IMR-90 (cell line): ENCODE results near the gene PRR5L. TPM values are rescaled to one million over a fixed set of nuclear protein-coding genes. Genes with fewer than 3 reads are reported as not detected.

ENCODE experiments used
- ATAC-seq: fragments of 200-7000 bp; cut with Tn5 transposase; 2 replicates; pipeline ENCODE4 v1.9.1; 2020; ENCODE audit warnings: low read depth, mild to moderate bottlenecking, moderate library complexity
- BruUV-seq: library from RNA; stranded (reverse); fragments of 400-500 nt; replicated peaks from 2 replicates; lab custom pipeline; 2021; lab: Mats Ljungman, UMichigan
- CTCF ChIA-PET: fragments of 300-600 bp; formaldehyde crosslinking; extraction: SDS; loops from one replicate; lab custom pipeline; 2021; ENCODE audit warnings: antibody characterized with exemption; lab: Yijun Ruan, JAX
- POLR2A ChIA-PET: fragments of 300-600 bp; sonication (Branson Sonifier 250); formaldehyde crosslinking; loops from one replicate; lab custom pipeline; 2022; ENCODE audit warnings: antibody characterized with exemption; ENCODE audit not compliant: unreplicated experiment; lab: Charles Lee
- DNase-seq: peaks from one replicate; pipeline ENCODE4 v3.0.0; 2013
- H2AFZ ChIP-seq: replicated peaks from 2 replicates; pipeline ENCODE3; 2013; ENCODE audit warnings: low read length, mild to moderate bottlenecking; ENCODE audit not compliant: poor library complexity
- H2AK5ac ChIP-seq: 2 replicates; pipeline ENCODE4 v1.6.1; 2013; ENCODE audit warnings: low read depth, low read length, inconsistent platforms
- H2AK9ac ChIP-seq: replicated peaks from 2 replicates; pipeline ENCODE3; 2013; ENCODE audit warnings: mild to moderate bottlenecking, low read depth, low read length, moderate library complexity; ENCODE audit not compliant: poor library complexity
- H2BK120ac ChIP-seq: 2 replicates; pipeline ENCODE4 v1.6.1; 2013; ENCODE audit warnings: low read depth, low read length, inconsistent platforms
- H2BK15ac ChIP-seq: 3 replicates; pipeline ENCODE4 v1.6.1; 2013; ENCODE audit warnings: low read depth, low read length, inconsistent platforms
- H2BK20ac ChIP-seq: 2 replicates; pipeline ENCODE4 v1.6.1; 2013; ENCODE audit warnings: low read depth, mild to moderate bottlenecking, inconsistent platforms, low read length, moderate library complexity
- H2BK5ac ChIP-seq: 2 replicates; pipeline ENCODE4 v1.6.1; 2013; ENCODE audit warnings: mild to moderate bottlenecking, low read depth, low read length, inconsistent platforms; ENCODE audit not compliant: poor library complexity, severe bottlenecking
- H3K14ac ChIP-seq: replicated peaks from 2 replicates; pipeline ENCODE4 v1.6.1; 2013; ENCODE audit warnings: low read depth, low read length, inconsistent platforms
- H3K18ac ChIP-seq: 2 replicates; pipeline ENCODE4 v1.6.1; 2013; ENCODE audit warnings: low read depth, low read length, control low read depth
- H3K23ac ChIP-seq: 2 replicates; pipeline ENCODE4 v1.6.1; 2013; ENCODE audit warnings: low read depth, low read length, inconsistent platforms
- H3K27ac ChIP-seq: 2 replicates; pipeline ENCODE4 v1.5.1; 2013; ENCODE audit warnings: mild to moderate bottlenecking, control low read depth, low read length; ENCODE audit not compliant: insufficient read depth
- H3K27me3 ChIP-seq: 2 replicates; pipeline ENCODE4 v1.6.1; 2013; ENCODE audit warnings: low read length; ENCODE audit not compliant: control insufficient read depth, insufficient read depth
- H3K36me3 ChIP-seq: 2 replicates; pipeline ENCODE4 v1.6.1; 2013; ENCODE audit warnings: low read length, mixed read lengths; ENCODE audit not compliant: control insufficient read depth, insufficient read depth
- H3K4ac ChIP-seq: 2 replicates; pipeline ENCODE4 v1.6.1; 2013; ENCODE audit warnings: low read depth, low read length, inconsistent platforms
- H3K4me1 ChIP-seq: 2 replicates; pipeline ENCODE4 v1.6.1; 2013; ENCODE audit warnings: low read length, mixed read lengths; ENCODE audit not compliant: control insufficient read depth, insufficient read depth
- H3K4me2 ChIP-seq: 2 replicates; pipeline ENCODE4 v1.6.1; 2013; ENCODE audit warnings: low read depth, mild to moderate bottlenecking, control low read depth, low read length, moderate library complexity
- H3K4me3 ChIP-seq: 2 replicates; pipeline ENCODE4 v1.5.1; 2013; ENCODE audit warnings: low read depth, mild to moderate bottlenecking, control low read depth, low read length, moderate library complexity; ENCODE audit not compliant: insufficient read depth
- H3K56ac ChIP-seq: 2 replicates; pipeline ENCODE4 v1.6.1; 2013; ENCODE audit warnings: low read length, inconsistent platforms; ENCODE audit not compliant: insufficient read depth; ENCODE audit errors: extremely low read depth
- H3K79me1 ChIP-seq, 2 experiments: 2 replicates each; pipeline ENCODE4 v1.6.1; 2013; ENCODE audit warnings: low read length in 2 of 2, inconsistent platforms in 1 of 2, low read depth in 1 of 2
- H3K9ac ChIP-seq: 2 replicates; pipeline ENCODE4 v1.6.1; 2013; ENCODE audit warnings: low read depth, low read length, control low read depth
- H3K9me1 ChIP-seq: 2 replicates; pipeline ENCODE4 v1.6.1; 2013; ENCODE audit warnings: low read length, inconsistent platforms; ENCODE audit not compliant: insufficient read depth
- H3K9me3 ChIP-seq: 2 replicates; pipeline ENCODE4 v1.6.1; 2013; ENCODE audit warnings: low read length; ENCODE audit not compliant: control insufficient read depth, insufficient read depth
- H4K20me1 ChIP-seq: 2 replicates; pipeline ENCODE4 v1.6.1; 2013; ENCODE audit warnings: low read length, inconsistent platforms; ENCODE audit not compliant: insufficient read depth
- H4K5ac ChIP-seq: 2 replicates; pipeline ENCODE4 v1.6.1; 2013; ENCODE audit warnings: mild to moderate bottlenecking, low read depth, low read length, control low read depth
- H4K8ac ChIP-seq, 2 experiments: 2 replicates each; pipeline ENCODE4 v1.6.1; 2013; ENCODE audit warnings: low read depth in 2 of 2, low read length in 2 of 2, control low read depth in 1 of 2, inconsistent platforms in 1 of 2
- H4K91ac ChIP-seq: 2 replicates; pipeline ENCODE4 v1.6.1; 2013; ENCODE audit warnings: low read depth, low read length, inconsistent platforms; ENCODE audit not compliant: insufficient read depth
- CEBPB ChIP-seq: IDR thresholded peaks from 2 replicates; pipeline ENCODE4 v1.6.1; 2012; ENCODE audit warnings: low read depth, low read length, improper control_type of control experiment
- FOS ChIP-seq: fragments of 150-350 bp; IDR thresholded peaks from 2 replicates; pipeline ENCODE4 v1.6.1; 2016; ENCODE audit warnings: low read depth, low read length
- POLR2A ChIP-seq: IDR thresholded peaks from 2 replicates; pipeline ENCODE4 v1.6.1; 2012; ENCODE audit warnings: mild to moderate bottlenecking, low read depth, low read length
- RAD21 ChIP-seq: IDR thresholded peaks from 2 replicates; pipeline ENCODE4 v1.6.1; 2012; ENCODE audit warnings: low read length, improper control_type of control experiment
- RCOR1 ChIP-seq: IDR thresholded peaks from 2 replicates; pipeline ENCODE4 v1.6.1; 2012; ENCODE audit warnings: mild to moderate bottlenecking, low read length, improper control_type of control experiment; ENCODE audit not compliant: insufficient replicate concordance
- WGBS, 2 experiments: methylation state at CpG; one replicate each; pipeline versions ENCODE4 v1.1.5 to v1.1.7; 2013; ENCODE audit warnings: missing lambda C conversion rate in 2 of 2; ENCODE audit not compliant: insufficient read length in 1 of 2; ENCODE audit errors: extremely low coverage in 2 of 2; 5-methylcytosine and 5-hydroxymethylcytosine counted together
- dilution Hi-C: fragments of 300-500 bp; cut with HindIII; formaldehyde crosslinking; loops from one replicate; pipeline ENCODE4 v1.14.3; 2018; ENCODE audit warnings: low sequenced_read_pairs; ENCODE audit not compliant: unreplicated experiment
- in situ Hi-C: fragments of 300-500 bp; cut with MboI; formaldehyde crosslinking; loops from 3 replicates; pipeline ENCODE4 v1.14.3; 2019; ENCODE audit warnings: low sequenced_read_pairs, inconsistent platforms, mixed read lengths
- intact Hi-C: fragments of 100-400 bp; cut with micrococcal nuclease; formaldehyde crosslinking; loops from 2 replicates; pipeline ENCODE4 v1.10.0; 2022
- polyA plus RNA-seq, 3 experiments: library from polyadenylated mRNA; depleted of rRNA; stranded (reverse); fragments of >200 nt; gene quantifications; 2 replicates each; pipeline ENCODE4 v1.2.3, GENCODE V29; 2012; ENCODE audit warnings: low replicate concordance in 1 of 3
- total RNA-seq: library from RNA; depleted of rRNA; stranded (reverse); fragments of >200 nt; gene quantifications from 2 replicates; pipeline ENCODE4 v1.2.3, GENCODE V29; 2012

The PRR5L gene
- total and polyA plus RNA-seq, 2 of the 4 experiments (the other 2 are of a cell fraction): 2.9 to 3.6 TPM

- no peak for TF ChIP-seq CEBPB
Observed at GRCh38 chr11:36409152-36409816, 113.2 kb downstream of the PRR5L start (continued).

GRCh38 chr11:36411202-36411640 is 115.1 kb downstream of the PRR5L start:
- Histone ChIP-seq H2BK5ac (no peak overlapping the region), H3K9ac (no peak overlapping the region), H3K23ac (no peak overlapping the region), H3K18ac (no peak overlapping the region), H3K4me3 (no peak overlapping the region), H3K36me3 (no peaks in the 10 kb centered on the region), H4K8ac (no peak overlapping the region), H3K4me2 (no peak overlapping the region), H4K91ac (peak overlapping the region; percentile 8; the same call in 1 of the 2 replicates), H3K9me1 (peaks cover 11% of the 10 kb centered on the region; the same call in 1 of the 2 replicates), H3K9me3 (no peaks in the 10 kb centered on the region), H3K27ac (no peak overlapping the region), H4K20me1 (no peaks in the 10 kb centered on the region; the same call in 1 of the 2 replicates), H2BK120ac (peak overlapping the region; percentile 10), H3K56ac (no peak overlapping the region), H3K4ac (peak overlapping the region; percentile 4), H3K14ac (peak overlapping the region; percentile 8; the same call in 1 of the 2 replicates), H2AK5ac (peak overlapping the region; percentile 68), H3K27me3 (no peaks in the 10 kb centered on the region), H3K4me1 (peaks cover 23% of the 10 kb centered on the region), H2BK15ac (peak overlapping the region; percentile 63; the same call in 2 of the 3 replicates), H2BK20ac (no peak overlapping the region; the same call in none of the 2 replicates), H4K5ac (no peak overlapping the region), H2AFZ (no peak overlapping the region), H2AK9ac (peak overlapping the region; percentile 33), H3K79me1 (peaks cover 0 to 18% of the 10 kb centered on the region in 2 experiments; a peak in 1 of 4 replicates)
- no TSS peak for BruUV-seq
- in situ Hi-C loops (no loop called here), dilution Hi-C loops (no loop called here), intact Hi-C loops (no loop called here)
- DNase-seq (no peak), ATAC-seq (no peak)
- WGBS, 2 experiments: no CpG with 5 or more reads among the region's 9 CpGs
- ChIA-PET CTCF (no interaction called here), POLR2A (no interaction called here)
- TF ChIP-seq RAD21: no peak
- TF ChIP-seq POLR2A: no peak
- no peak for TF ChIP-seq FOS
- TF ChIP-seq RCOR1: no peak
